HG02642 (cell line): Measurements from ENCODE around the gene FOXI1.
"Not testable (repeated sequence)": the region's sequence is repeated elsewhere in the genome, so short reads cannot be mapped to it uniquely, and the experiment has no call there.

Experiments
- ATAC-seq: cut with Tn5 transposase; IDR thresholded peaks from one replicate; pipeline ENCODE4 v1.9.1; 2021; ENCODE audit warnings: mild to moderate bottlenecking; ENCODE audit not compliant: unreplicated experiment, poor library complexity

The FOXI1 gene

DNA sequence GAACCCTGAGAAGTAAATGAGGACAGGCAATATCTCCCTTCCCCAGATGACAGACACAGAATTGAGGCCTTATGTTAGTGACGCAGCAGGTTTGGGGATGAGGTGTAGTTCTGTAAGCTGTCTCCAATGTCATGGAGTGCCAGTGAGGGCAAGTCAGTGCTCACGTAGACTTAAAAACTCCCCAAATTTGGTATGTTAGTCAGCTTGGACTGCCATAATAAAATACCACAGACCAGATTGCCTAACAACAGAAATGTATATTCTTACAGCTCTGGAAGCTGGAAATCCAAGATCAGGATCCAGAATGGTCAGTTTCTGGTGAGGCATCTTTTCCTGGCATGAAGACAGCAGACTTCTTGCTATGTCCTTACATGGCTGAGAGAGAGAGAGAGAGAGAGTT, 14.9 kb downstream of the FOXI1 start:
- no peak for ATAC-seq

DNA sequence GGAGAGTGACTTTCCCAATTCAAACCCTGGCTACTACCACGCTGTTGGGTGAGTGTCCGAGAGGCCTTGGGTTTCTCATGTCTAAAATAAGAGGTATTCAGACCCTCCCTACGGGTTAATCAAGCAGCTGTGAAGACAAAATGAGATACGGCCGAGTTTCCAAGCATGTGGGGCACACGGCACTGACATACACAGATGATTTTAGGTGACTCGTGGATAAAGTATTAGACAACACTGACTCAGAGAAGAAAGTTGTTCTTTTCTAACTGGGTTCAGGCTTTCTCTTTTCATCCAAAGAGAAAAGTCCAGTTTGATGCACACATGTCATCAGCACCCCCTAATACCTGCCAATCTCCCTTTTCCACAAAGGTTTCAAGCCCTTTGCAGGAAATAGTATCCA, 15.6 kb downstream of the FOXI1 start:
- no peak for ATAC-seq

GRCh38 chr5:170126061-170126460, 20.4 kb downstream of the FOXI1 start:
- no peak for ATAC-seq

GRCh38 chr5:170126626-170127025, 20.9 kb downstream of the FOXI1 start:
- ATAC-seq, result no peak

- ATAC-seq, result no peak
Observed at GRCh38 chr5:170131235-170131634, 25.5 kb downstream of the FOXI1 start.

- ATAC-seq, result no peak
Observed at GRCh38 chr5:170132269-170132975, 26.7 kb downstream of the FOXI1 start.

DNA sequence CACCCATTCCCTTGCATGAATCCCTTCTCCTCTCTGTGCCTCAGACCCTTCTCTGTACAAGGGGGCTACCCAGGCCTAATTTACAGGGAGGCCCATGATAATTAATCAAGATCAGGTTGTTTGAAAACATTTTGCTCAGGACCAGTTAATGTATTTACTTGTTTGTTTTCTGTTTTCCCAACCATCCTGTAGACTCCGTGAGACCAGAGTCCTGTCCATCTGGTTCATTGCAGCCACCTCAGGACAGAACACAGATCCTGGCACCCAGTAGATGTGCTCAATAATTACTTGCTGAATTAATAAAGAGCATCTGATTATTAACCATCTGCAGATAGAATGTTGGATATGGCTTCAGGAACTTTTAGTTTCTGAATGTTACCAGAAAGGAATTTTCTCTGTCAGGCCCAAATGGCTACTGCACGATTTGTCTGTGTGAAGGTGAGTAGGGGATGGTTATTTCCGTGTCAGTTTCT, 27.3 kb downstream of the FOXI1 start:
- ATAC-seq, result no peak

- no peak for ATAC-seq
Observed at GRCh38 chr5:170135796-170136490, 30.2 kb downstream of the FOXI1 start.

GRCh38 chr5:170136506-170136905, 30.8 kb downstream of the FOXI1 start:
- no peak for ATAC-seq

- no peak for ATAC-seq
Observed at GRCh38 chr5:170137694-170138214, 32.1 kb downstream of the FOXI1 start.

GRCh38 chr5:170138273-170138672, 32.6 kb downstream of the FOXI1 start:
- ATAC-seq, result no peak

GRCh38 chr5:170139786-170140335, 34.2 kb downstream of the FOXI1 start:
- no peak for ATAC-seq

DNA sequence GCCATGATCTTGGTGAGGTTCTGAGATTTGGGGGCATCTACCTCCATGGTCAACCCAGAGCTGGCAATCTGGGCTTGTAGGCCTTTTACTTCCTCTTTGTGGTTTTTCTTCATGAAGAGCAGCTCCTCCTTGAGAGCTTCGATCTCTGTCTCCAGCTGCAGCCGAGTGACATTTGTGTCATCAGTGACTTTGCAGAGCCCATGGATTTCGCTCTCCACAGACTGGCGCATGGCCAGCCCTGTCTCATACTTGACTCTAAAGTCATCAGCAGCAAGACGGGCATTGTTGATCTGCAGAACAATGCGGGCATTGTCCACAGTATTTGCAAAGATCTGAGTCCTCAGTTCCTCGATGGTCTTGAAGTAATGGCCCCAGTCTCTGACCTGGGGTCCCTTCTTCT, 35.5 kb downstream of the FOXI1 start:
- ATAC-seq, result not testable (repeated sequence)

DNA sequence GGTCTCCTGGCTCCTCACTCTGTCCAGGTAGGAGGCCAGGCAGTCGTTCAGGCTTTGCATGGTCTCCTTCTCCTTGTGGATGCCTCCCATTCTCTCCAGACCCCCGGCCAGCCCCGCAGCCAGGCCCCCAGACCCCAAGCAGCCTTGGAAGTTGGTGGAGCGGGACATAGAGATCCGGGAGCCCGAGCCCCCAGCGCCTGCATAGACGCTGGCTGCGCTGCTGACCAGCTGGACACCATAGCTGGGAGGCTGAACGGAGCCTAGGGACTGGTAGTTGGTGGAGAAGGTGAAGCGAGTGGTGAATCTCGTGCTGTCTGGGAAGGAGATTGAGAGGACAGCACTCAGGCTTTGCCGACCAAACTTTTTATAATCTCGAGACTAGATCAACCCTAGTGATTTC, 35.9 kb downstream of the FOXI1 start:
- no peak for ATAC-seq

DNA sequence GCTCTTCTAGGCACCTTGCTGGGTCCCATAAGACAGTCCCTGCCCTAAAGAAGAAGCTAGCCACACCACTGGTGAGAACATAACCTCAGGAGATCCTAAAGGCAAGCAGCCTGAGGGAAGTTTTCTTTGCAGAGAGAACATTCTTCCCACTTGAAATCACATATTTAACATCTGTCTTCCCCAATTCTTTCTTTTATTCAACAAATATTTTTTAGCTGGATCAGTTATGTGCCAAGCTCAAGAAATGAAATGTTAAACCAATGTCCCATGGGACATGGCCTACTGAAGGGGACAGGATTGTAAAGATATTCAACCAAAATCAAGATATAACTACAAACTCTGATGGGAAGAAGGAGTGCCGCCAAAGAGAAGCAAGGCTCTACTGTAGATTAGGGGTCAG, 36.5 kb downstream of the FOXI1 start:
- no peak for ATAC-seq

DNA sequence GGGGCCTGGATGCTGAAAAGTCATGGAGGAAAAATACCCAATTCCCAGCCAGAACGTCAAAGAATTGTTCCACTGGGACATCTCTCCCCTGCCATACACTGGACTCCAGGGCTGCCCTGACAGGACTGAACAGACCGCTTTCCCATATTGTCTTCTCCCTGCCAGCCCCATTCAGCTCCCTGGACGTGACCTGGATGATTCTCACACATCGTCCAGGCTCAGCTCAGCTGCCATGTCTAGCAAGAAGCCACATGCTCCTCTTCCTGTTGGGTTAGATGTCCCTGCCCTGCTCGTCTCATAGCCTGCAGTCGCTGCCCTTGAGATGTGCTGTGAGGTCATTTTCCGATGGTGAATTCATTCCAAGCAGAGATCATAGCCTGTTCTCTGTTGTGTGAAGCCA, 37.4 kb downstream of the FOXI1 start:
- no peak for ATAC-seq

GRCh38 chr5:170143710-170144109, 38.0 kb downstream of the FOXI1 start:
- no peak for ATAC-seq

GRCh38 chr5:170144286-170145023, 38.8 kb downstream of the FOXI1 start:
- ATAC-seq, result no peak

DNA sequence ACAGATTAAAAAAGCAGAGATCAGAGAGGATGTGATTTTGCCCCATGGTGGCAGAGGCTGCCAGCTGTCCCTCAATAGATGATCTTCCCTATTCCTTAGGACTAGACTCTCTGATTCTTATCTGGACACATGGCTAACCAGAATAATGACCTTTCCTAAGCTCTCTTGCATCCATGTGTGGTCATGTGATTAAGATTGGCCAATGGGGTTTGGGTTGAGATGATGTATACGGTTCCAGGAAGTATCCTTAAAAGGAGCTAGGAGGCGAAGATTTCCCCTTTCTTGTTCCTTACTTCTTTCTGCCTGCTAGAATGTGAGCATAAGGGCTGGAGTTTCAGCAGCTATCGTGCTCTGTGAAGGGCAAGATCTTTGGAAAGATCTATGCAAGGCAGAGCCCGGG, 39.8 kb downstream of the FOXI1 start:
- no peak for ATAC-seq

DNA sequence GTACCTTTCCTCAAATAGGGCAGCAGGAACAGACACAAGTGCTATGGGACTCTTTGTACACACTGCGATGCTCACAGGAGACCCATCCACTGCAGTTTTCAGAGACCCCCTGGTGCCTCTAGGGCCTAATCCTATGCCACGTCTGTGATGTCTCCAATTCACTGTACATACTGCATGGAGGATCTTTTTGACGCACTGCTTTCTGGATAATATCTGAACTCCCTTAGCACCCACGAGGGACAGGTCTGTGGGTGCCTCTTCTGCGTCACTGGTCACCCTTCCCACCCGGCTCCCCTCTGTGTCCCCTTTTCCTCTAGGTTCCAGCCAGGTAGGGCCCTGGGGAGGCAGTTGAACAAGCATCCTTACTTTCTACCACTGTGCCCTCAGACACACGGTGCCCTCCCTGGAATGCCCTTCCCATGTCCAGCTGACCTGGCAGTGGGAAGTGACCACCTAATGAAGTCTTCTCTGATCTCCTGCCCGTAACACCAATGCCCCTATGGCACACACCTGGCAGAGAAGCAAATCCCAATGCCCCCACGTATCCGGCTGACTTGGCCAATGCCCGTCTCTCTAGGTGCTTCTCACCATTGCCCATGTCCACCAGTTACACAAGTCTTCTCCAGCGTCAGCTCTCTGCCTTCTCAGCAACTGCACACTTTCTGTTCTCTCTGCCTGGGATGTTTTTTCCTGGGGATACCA, 41.5 kb downstream of the FOXI1 start:
- no peak for ATAC-seq
